ENCODE data around the gene NAB1.

The NAB1 gene

DNA sequence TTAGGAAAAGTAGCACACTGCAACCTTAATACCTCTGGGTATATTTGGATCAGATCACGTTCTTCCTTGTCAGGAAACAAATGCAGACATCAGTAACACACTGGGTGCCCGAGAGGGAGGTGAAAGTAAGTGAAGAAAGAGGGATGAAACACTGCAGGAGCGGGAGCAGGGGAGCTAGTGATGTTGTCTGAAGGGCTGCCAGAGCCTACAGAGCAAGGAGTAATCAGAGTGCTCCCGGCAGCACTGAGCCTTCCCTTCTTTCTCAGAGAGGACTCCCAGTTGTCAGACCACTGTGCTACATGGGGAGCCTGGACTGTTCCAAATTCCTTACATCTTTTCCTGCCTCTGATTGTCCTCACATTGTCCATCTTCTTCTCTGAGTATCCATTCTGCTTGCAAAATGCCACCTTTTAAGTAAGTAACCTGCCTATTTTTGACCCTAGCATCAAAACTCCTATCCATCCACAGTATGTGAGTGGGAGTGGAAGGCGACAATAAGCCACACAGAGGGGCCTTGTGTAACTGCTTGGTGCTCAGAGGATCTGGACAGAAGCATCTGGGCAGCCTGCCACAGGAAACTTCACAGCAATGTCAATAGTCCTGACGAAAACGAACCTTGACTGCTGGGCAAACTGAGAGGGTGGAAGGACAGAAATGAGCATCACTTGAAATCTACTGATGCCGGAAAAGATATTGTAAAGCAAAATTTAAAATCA, 10.8 kb upstream of the NAB1 start:
- DNase-seq, result no peak

DNA sequence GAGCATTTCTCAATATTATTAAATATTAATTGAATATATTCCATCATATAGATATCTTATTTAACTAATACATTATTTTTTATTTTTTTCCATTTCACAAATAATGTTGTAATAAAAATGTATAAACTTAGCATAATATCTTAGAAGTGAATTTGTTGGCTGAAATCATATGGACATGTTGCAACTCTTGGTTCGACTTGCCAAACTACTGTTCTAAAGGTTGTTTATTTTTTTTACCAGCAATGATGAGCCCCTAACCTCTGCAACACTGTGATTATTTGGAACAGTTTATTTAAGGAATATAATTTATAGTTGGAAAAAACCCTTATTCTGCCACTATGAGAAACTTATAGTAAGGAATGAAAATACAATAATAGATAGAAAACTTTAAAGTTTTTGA, 8.8 kb upstream of the NAB1 start:
- DNase-seq, result no peak

DNA sequence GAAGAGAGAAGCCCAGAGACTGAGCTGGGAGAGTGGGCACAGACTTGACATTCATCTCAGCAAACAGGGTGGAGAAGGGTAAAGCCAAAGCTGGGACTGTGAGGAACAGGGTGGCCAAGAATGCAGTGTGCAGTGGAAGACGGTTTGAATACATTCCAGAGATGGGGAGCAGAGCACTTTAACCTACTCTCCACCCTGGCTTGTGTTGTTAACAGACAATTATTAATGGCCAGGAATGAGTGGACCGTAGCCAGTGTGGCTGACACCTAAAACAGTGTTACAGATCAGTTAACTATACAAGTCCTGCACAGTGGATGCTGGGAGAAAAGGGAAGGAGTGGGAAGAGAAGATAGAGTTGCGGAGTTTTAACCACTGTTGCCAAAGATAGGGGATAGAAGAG, 7.4 kb upstream of the NAB1 start:
- DNase-seq, result no peak

DNA sequence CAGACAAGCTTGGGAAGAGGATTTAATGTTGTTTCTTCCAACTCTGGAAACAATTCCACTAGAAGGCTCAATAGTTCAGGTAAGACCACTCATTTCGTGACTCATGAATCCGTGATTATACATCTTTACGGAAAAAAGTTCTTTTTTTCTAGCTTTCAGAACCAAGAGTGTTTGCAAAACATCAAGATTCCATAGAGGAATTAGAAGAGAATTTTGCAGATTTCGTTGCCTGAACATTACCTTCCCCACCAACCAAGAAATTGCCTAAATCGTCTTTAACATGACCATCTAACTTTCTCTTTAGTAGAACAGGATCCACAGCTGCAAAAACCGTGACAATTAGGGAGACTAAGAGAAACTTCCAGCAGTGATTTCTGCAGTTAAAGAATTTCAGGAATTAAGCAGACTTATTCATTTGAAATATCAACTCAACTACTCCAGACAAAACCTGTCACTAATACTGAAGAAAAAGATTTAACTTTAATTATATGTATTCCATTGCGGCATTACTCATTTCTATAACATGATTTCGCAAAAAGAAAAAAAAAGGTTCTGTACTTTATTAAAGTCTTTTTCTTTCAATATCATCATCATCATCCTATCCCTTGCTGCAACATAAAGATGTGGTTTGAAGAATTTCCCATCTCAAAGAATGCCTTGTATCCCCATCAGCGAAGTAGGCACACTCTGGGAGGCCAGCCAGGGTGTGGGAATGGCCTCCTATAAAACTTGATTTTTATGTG, 1.9 kb upstream of the NAB1 start:
- DNase-seq, result no peak

DNA sequence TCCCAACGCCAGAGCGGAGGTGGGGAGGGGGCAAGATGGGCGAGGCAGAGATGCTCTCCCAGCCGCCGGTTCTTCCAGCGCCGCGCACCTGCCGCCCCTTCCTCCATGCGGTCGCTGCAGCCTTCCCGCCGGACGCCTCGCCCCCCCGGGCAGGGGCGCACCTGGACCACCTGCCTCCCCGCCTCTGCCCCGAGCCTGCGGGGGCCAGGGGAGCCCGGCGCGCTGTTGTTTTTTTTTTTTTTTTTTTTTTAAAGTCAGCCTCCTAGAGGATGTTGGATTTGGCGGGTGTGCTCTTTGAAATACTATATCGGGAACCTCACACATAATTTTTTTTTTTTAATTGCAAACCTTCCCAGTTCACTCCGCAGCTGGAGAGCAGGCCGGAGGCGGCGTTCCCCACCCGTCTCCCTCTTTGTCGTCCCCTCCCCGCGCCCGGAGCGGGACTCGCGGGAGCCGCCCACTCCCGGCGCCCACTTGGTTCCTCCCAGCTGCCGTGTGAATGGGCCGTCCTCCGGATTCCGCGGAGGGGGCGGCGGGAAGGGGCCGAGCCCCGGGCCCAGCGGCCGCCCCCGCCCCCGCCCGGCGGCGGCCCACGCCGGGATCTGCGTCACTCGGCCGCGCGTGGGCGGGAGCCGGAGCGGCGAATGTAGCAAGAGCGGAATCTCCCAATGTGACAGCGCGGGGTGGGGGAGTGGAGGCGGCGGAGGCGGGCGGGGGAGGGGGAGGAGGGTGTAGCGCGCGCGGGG, 421 bp upstream of the NAB1 start:
- peak; percentile 92 for DNase-seq

DNA sequence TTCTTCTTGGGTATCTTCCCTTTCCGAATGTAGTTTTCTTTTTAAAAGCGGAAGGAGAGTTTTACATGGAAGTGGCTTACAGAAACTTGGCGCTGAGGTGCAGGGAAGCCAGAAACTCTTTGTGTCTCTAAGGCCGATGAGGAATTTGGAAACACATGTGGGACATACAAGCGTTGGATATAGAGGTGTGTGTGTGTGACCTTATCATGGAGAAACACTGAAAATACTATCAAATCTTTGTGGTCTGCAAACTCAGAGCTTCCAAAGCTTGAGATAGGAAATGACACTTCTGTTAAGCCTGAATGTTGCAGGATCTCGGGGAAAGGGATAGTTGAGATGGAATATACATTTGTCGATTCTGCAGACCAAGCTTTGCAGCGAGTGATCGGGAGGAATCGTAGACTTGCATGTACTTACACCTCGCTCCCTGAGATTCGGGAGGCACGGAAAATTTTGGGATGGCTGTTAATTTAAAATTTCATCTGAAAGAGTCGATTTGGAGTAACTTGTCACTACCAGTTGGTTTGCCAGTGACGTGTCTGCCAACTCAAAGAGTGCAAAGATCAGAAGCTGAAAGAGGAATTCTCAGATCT, 1.0 kb downstream of the NAB1 start:
- peak; percentile 36 for DNase-seq

DNA sequence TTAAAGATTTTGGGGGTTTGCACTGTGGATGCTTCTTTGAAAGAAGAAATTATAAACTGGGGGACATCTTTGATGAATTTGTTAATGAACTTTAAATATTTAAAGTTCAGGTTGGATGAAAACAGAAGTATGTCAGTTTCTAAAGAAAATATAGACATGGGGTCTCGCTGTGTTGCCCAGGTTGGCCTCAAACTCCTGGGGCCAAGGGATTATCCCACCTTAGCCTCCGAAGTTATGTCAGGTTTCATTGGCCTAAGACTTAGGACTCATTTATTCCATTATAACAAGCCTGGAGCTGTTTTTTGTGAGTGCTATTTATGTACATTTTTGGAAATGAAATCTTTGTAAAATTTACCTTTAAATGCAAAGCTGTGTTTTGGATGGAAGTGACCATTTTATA, 2.5 kb downstream of the NAB1 start:
- DNase-seq, result no peak

DNA sequence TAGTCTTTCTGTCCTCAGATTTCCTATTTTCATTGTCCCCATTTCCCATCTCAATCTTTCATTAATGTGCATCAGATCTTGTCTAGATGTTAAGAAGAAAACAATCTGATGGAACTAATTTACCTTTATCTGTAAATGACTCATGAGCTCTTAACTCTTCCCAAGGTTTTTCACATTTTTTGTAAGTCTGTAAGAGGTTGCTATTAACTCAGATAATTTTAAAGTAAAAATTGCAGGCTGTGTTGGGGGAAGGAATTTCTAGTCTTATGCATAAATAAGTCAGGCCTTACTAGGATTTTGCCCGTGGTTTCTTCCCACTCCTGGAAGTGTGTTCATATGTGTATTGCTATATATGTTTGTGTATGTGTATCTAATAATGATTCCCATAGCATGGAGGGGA, 4.3 kb downstream of the NAB1 start:
- no peak for DNase-seq

DNA sequence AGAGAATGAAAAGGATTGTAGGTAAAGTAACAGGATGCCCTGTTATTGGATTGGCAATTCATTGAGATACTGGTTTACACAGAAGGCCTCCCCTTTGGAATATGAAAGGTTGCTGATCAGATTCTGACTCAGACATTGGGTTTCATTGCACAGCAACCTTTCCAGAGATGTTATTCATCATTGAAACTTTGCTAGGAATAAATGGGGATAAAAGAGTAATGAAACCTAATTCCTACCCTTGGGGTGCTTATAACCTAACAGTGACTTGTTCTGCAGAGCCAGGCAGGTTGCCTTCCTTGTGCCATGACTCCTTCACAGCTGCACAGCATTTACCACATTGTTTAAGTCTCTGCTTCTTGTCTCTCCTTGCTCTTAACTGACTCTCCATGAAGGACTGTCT, 5.0 kb downstream of the NAB1 start:
- DNase-seq, result no peak

DNA sequence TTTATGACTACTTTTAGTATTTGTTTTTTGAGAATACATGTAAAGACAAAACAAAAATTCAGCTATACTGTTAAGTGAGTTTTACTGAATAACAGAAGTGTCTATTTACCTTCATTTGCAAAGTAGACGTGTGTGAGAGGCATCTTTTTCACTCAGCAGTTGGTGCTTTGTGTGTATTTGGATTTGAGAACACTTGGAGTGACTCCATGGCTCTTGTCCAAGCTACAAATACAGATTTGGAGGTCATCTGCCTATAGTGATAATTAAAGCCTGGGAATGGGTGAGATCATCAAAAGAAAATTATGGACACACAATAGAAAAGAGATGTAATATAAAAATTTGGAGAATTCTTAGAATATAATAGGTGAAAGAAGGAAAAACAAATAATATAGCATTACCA, 6.2 kb downstream of the NAB1 start:
- DNase-seq, result no peak

DNA sequence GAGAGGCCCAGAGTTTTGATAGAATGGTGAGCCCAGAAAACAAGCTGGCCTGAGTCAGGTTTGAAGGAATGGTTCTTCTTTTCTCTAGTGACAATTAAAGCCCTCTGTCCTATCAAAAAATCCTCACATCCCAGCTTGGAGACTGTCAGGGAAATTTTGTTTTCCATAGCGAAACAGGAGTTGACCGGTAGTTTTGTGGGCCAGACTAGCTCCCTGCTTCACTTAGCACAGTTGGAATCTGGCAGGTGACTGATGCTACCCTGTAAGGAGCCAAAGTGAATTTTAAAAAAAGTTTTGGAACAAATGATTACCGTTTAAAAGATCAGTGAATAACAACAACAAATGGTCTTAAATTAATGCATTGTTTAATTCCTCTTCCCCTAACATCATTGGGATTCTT, 6.7 kb downstream of the NAB1 start:
- DNase-seq, result no peak

DNA sequence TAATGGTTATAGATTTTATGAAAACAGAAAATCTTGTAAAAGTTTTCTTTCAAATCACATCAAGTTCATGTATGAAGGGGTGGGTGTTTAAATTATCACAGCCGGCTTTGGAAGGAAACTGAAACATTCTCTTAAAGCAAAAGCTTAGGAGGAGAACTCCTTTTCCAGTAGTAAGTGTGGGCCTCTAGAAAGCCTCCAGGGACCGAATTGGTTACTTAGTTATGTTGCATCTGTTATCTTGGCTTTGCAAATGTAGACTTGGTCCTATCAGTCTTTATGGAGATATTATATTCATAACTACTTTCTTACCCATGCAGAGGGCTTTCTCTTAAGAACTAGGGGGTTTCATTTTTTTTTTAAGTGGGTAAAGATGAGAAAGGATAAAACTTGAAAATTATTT, 7.4 kb downstream of the NAB1 start:
- DNase-seq, result no peak

DNA sequence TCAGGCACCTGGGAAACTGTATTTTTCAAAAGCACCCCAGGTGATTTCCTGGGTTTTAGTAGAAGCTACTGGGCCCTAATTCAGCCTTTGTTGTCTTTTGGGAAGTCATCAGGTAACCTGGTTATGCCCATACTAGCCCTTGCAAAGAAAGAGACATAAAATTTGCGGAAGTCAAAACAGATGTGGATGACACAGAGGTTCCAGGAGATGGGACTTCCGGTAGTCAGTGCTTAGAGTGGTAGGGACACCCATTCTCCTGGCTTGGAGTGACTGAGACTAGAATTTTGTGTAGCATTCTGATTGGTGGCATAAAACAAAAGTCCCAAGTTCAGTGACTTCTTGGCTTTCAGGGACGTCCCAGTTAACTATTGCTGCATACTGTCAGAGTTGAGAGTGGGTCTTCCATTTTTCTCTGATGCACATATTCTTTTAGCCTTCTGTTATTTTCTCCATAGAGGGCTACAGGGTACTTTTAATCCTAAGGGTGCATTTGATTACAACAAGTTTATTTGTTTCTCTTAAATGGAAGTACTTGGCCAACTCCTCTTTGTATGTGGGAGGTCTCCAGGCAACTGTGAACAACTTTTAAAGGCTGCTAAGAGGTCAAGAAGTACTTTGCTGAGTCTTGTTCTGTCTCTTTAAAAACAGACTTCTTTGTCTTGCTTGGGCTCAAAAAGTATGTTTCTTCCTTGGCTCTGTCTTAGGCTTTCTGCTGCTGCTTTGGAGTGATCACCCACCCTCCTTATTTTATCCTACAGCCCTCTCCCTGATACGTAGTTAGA, 8.8 kb downstream of the NAB1 start:
- DNase-seq, result no peak

DNA sequence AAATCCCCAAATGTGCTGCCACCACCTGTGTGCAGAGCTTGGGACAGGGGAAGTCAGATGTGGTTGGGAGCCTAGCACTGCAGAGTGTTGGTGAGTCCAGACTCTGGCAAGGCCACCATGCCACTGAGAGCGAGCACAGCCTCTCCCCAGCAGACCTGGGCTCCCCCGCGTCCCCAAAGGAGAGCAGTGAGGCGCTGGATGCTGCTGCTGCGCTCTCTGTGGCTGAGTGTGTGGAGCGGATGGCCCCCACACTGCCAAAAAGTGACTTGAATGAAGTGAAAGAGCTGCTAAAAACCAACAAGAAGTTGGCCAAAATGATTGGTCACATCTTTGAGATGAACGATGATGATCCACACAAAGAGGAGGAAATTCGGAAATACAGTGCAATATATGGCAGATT, 10.7 kb downstream of the NAB1 start:
- DNase-seq, result no peak

DNA sequence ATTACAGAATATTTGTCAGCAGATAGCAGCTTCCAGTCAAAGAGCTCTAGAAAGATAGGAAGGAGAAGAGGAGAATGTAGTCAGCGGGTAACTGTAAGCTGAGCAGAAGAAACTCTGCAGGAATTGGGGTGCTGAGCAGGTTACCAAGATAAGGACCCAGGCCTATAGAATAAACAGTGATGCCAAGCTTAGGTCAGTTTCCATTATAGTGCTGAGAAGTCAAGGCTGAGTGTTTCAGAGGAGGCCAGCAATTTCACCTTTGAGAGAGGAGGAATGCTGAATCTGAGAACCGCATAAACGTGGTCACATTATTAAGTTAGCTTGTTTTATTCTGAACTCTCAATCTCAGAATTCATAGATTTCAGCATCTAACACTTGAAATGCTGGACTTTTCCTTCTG, 13.9 kb downstream of the NAB1 start:
- DNase-seq, result no peak

DNA sequence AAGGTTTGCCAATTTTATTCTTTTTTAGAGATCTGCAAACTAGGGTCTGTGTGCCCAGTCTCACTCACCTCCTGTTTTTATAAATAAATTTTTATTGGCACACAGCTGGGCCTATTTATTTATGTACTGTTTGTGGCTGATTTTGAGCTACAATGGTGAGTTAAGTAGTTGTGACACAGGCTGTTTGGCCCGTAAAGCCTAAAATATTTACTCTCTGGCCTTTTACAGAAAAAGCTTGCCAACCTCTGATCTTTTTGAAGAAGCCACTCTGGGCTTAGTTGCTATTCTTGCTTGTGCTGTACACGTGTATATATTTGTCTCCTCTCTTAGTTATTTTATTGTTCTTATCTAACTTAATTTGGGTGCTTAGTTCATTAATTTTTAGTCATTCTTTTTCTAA, 14.5 kb downstream of the NAB1 start:
- DNase-seq, result no peak

DNA sequence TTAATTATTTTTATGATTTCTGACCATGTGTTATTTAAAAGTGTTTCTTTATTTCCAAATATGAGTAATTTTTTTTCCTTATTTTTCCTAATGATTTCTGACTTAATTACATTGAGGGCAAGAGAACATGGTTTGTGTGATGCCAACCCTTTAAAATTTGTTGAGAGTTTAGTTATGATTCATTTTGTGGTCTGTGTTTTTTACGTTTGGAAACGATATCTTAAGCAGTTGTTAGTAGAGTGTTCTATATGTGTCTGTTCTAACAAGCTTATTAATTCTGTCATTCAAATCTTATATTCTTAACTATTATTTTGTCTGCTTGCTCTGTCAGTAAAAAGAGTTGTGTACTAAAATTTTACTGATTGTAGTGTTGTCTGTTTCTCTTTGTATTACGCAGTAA, 15.0 kb downstream of the NAB1 start:
- no peak for DNase-seq

DNA sequence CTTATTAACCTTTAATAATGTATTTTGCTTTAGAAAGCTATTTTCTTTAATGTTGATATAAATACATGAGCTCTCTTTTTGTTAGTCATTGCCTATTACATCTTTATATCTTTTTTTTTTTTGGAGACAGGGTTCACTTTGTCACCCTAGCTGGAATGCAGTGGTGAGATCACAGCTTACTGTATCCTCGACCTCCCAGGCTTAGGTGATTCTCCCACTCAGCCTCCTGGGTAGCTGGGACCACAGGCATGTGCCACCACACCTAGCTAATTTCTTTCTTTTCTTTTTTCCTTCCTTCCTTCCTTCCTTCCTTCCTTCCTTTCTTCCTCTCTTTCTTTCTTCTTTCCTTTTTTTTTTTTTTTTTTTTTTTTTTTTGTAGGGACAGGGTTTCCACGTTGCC, 15.4 kb downstream of the NAB1 start:
- DNase-seq, result no peak

DNA sequence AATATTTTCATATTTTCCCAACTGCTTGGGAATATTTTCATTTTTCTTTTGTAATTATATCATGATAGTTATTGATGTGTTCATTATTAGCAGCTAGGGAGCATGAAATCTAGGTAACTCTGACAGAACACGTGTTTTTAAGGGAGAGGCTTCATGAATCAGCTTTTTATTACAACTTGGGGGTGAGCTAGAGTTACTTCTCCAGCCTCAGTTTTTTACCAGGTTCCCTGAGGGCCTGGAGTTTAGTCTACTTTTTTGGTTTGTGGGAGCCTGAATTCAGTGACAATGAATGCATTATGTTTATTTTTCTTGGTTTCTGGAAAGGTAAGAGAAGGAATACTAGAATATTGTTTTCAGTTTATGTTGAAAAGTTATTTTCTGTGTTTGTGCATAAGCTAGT, 18.0 kb downstream of the NAB1 start:
- no peak for DNase-seq

DNA sequence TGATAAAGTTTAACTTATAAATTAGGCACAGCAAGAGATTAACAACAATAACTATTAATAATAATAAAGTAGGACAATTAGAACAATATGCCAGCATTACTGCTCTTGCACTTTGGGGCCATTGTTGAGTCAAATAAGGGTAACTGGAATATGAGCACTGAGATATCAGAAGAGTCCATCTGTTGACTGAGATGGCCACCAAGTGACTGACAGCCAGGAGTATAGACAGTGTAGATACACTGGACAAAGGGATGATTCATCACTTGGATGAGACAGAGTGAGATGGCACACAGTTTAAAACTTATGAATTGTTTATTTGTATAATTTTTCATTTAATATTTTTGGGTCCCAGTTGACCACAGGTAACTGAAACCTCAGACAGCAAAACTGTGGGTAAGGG, 20.0 kb downstream of the NAB1 start:
- DNase-seq, result no peak

DNA sequence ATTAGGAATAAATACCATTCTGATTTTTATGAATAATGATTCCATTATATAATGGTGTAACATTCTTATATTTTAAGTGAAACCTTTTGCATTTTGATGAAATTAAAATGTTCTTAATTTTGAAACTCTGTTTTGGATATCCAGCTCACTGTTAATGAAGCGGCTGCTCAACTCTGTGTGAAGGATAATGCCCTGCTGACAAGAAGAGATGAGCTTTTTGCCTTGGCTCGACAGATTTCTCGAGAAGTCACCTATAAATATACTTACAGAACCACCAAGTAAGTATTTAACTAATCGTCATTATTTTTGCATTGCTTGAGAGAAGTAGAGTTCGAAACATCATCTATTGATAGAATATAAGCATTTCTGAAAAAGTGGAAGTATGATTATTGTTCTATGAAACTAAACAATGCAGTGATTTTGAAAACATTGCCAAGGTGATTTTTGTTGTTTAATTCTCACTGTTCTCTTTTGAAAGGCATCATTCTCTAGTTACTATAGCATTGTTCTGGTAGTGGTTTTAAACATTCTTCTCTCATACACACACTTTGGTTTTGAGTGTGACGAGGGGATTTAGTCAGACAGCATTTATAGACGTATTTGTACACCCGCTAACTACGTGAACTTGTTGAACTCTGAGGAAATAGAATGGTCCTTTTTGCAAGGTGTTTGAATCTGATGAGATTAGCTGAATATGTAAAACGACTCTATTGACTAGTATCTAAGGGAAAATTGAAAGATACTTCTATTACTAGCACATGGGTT, 21.5 kb downstream of the NAB1 start:
- DNase-seq, result no peak

All from femur (tissue), 1 donor.